ENCODE results near the gene HSP90AA1. TPM values are rescaled to one million over a fixed set of nuclear protein-coding genes. Genes with fewer than 3 reads are reported as not detected.
"Not testable (repeated sequence)": the region's sequence is repeated elsewhere in the genome, so short reads cannot be mapped to it uniquely, and the experiment has no call there.

The HSP90AA1 gene
- total RNA-seq, 2 experiments from 2014 or later = 372 to 398 TPM

DNA sequence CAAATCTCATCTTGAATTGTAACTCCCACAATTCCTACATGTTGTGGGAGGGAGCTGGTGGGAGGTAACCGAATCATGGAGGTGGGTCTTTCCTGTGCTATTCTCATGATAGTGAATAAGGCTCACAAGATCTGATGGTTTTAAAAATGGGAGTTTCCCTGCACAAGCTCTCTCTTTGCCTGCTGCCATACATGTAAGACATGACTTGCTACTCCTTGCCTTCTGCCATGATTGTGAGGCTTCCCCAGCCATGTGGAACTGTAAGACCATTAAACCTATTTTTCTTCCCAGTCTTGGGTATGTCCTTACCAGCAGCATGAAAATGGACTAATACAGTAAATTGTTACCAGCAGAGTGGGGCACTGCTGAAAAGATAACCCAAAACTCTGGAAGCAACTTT lies 22.5 kb upstream of the HSP90AA1 start:
- POLR2A ChIA-PET; H3K4me1 Mint-ChIP-seq; H3K27me3 Mint-ChIP-seq; H3K36me3 Mint-ChIP-seq; H3K27ac Mint-ChIP-seq; H3K4me3 Mint-ChIP-seq; DNase-seq; ATAC-seq (ENCODE audit: low read depth): not testable (repeated sequence)
- H3K9me3 Mint-ChIP-seq = peaks cover 11% of the 10 kb centered on the region

- Mint-ChIP-seq H3K4me3 (no peak overlapping the region), H3K27me3 (peaks cover 11% of the 10 kb centered on the region), H3K36me3 (peaks cover 4% of the 10 kb centered on the region), H3K4me1 (no peaks in the 10 kb centered on the region), H3K27ac (no peak overlapping the region), H3K9me3 (peaks cover 6% of the 10 kb centered on the region)
- ATAC-seq (ENCODE audit: low read depth) = no peak
- POLR2A ChIA-PET = no interaction called here
- DNase-seq = no peak
Observed at GRCh38 chr14:102105369-102105768, 18.5 kb upstream of the HSP90AA1 start.

- POLR2A ChIA-PET = no interaction called here
- H3K27ac Mint-ChIP-seq = no peak overlapping the region
- H3K27me3 Mint-ChIP-seq = peaks cover 11% of the 10 kb centered on the region
- ATAC-seq (ENCODE audit: low read depth) (no peak), DNase-seq (no peak)
- no peak overlapping the region for H3K4me3 Mint-ChIP-seq
- H3K36me3 Mint-ChIP-seq = no peaks in the 10 kb centered on the region
- H3K9me3 Mint-ChIP-seq = no peaks in the 10 kb centered on the region
- H3K4me1 Mint-ChIP-seq = no peaks in the 10 kb centered on the region
Observed at GRCh38 chr14:102103062-102103695, 16.3 kb upstream of the HSP90AA1 start.

- Mint-ChIP-seq H3K27ac (no peak overlapping the region), H3K27me3 (peaks cover 2% of the 10 kb centered on the region)
- POLR2A ChIA-PET = interaction anchor here (0.7 kb wide), 1 partner anchor 295 kb away, joined by 3 read pairs; no protein-coding TSS in a partner anchor
Observed at GRCh38 chr14:102097441-102098135, 10.7 kb upstream of the HSP90AA1 start.

DNA sequence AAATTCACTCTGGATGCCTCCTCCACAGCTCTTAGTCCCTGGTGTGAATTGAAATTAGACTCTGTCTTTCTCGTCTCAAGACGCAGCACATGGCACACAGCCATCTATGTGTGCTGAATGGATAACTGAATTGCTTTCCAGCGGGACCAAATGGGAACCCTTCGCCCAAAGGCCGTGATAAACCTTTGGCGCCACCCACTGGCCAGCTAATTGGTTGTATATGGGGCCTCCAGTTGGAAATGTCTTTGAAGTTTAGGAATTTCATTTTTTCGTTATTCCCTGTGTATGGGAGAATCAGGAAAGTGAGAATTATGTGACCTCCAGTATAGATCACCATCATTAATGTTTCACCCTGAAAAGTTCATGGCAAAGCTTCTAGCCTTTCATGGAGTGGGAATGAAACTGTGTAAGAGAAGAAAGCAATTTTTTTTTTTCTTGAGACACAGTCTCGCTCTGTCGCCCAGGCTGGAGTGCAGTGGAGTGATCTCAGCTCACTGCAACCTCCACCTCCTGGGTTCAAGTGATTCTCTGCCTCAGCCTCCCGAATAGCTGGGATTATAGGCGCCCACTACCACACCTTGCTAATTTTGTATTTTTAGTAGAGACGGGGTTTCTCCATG lies 9.8 kb upstream of the HSP90AA1 start:
- peak; percentile 61 for ATAC-seq (ENCODE audit: low read depth)
- POLR2A ChIA-PET = interaction anchor here (0.6 kb wide), 1 partner anchor 216 kb away, joined by 7 read pairs; no protein-coding TSS in a partner anchor
- Mint-ChIP-seq H3K27me3 (peaks cover 2% of the 10 kb centered on the region), H3K27ac (no peak overlapping the region), H3K9me3 (no peaks in the 10 kb centered on the region), H3K36me3 (no peaks in the 10 kb centered on the region), H3K4me3 (no peak overlapping the region), H3K4me1 (peaks cover 6% of the 10 kb centered on the region)
- DNase-seq = peak; percentile 75

More at GRCh38 chr14:102097441-102098135, 10.7 kb upstream of the HSP90AA1 start:
- Mint-ChIP-seq H3K4me1 (peaks cover 6% of the 10 kb centered on the region), H3K9me3 (no peaks in the 10 kb centered on the region), H3K36me3 (no peaks in the 10 kb centered on the region), H3K4me3 (no peak overlapping the region)
- no peak for ATAC-seq (ENCODE audit: low read depth)
- no peak for DNase-seq

GRCh38 chr14:102095871-102096568 lies 9.2 kb upstream of the HSP90AA1 start:
- no peak for ATAC-seq (ENCODE audit: low read depth)
- POLR2A ChIA-PET = interaction anchor here (0.6 kb wide), 1 partner anchor 217 kb away, joined by 7 read pairs; no protein-coding TSS in a partner anchor
- Mint-ChIP-seq H3K36me3 (no peaks in the 10 kb centered on the region), H3K9me3 (no peaks in the 10 kb centered on the region), H3K4me1 (peaks cover 6% of the 10 kb centered on the region), H3K4me3 (no peak overlapping the region), H3K27ac (no peak overlapping the region), H3K27me3 (peaks cover 2% of the 10 kb centered on the region)
- no peak for DNase-seq

GRCh38 chr14:102095231-102095870 lies 8.5 kb upstream of the HSP90AA1 start:
- Mint-ChIP-seq H3K4me1 (peaks cover 6% of the 10 kb centered on the region), H3K27me3 (no peaks in the 10 kb centered on the region), H3K4me3 (no peak overlapping the region), H3K27ac (no peak overlapping the region), H3K36me3 (no peaks in the 10 kb centered on the region), H3K9me3 (no peaks in the 10 kb centered on the region)
- ATAC-seq (ENCODE audit: low read depth) (no peak), DNase-seq (no peak)
- POLR2A ChIA-PET = no interaction called here

DNA sequence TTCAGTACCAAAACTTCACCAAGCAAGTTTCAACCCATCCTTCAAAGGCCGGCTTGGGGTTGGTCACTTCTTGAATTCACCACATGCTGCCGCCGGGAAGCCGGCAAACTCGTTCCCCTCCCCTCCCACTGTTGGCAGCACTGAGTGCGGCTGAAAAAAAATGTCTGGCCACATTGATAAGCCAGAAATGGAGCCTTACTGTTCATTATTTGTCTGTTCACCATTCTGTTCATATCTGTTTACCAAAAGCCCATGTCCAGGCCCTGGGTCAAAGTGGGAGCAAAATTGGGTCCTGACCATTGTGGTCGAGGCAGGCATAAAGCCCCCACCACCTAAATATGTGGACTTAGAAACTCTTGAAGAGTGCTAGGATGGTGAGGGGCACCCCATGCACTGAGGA lies 7.3 kb upstream of the HSP90AA1 start:
- Mint-ChIP-seq H3K9me3 (no peaks in the 10 kb centered on the region), H3K4me1 (peaks cover 17% of the 10 kb centered on the region), H3K27me3 (no peaks in the 10 kb centered on the region), H3K27ac (no peak overlapping the region), H3K36me3 (no peaks in the 10 kb centered on the region), H3K4me3 (no peak overlapping the region)
- no peak for DNase-seq
- ATAC-seq (ENCODE audit: low read depth) = no peak
- POLR2A ChIA-PET = no interaction called here

GRCh38 chr14:102092806-102093205 lies 6.0 kb upstream of the HSP90AA1 start:
- DNase-seq (no peak), ATAC-seq (ENCODE audit: low read depth) (no peak)
- POLR2A ChIA-PET = no interaction called here
- Mint-ChIP-seq H3K4me1 (peaks cover 26% of the 10 kb centered on the region), H3K9me3 (no peaks in the 10 kb centered on the region), H3K4me3 (no peak overlapping the region), H3K27me3 (no peaks in the 10 kb centered on the region), H3K36me3 (no peaks in the 10 kb centered on the region), H3K27ac (no peak overlapping the region)

DNA sequence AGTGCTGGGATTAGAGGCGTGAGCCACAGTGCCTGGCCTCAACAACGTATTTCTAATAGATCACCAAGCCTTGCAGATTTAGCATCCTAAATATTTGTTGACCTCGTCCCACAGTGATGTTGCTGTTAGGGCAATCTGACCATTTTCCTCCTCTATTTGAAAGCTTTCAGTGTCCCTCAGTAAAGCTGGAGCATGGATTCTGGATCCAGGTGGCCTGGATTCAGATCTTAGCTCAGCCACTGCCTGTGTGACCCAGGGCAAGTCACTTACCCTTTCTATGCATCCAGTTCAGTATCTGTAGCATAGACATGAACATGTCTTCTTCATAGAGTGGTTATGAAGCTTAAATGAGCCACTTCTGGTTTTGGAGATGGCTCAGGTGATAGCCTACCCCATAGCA lies 3.9 kb upstream of the HSP90AA1 start:
- peaks cover 6% of the 10 kb centered on the region for H3K36me3 Mint-ChIP-seq
- peaks cover 26% of the 10 kb centered on the region for H3K4me1 Mint-ChIP-seq
- POLR2A ChIA-PET = interaction anchor here (1.2 kb wide), 1 partner anchor 215 kb away, joined by 3 read pairs; the partner anchor contains the start of gene MOK
- no peaks in the 10 kb centered on the region for H3K27me3 Mint-ChIP-seq
- no peak overlapping the region for H3K4me3 Mint-ChIP-seq
- no peak overlapping the region for H3K27ac Mint-ChIP-seq
- DNase-seq (no peak), ATAC-seq (ENCODE audit: low read depth) (no peak)
- no peaks in the 10 kb centered on the region for H3K9me3 Mint-ChIP-seq

DNA sequence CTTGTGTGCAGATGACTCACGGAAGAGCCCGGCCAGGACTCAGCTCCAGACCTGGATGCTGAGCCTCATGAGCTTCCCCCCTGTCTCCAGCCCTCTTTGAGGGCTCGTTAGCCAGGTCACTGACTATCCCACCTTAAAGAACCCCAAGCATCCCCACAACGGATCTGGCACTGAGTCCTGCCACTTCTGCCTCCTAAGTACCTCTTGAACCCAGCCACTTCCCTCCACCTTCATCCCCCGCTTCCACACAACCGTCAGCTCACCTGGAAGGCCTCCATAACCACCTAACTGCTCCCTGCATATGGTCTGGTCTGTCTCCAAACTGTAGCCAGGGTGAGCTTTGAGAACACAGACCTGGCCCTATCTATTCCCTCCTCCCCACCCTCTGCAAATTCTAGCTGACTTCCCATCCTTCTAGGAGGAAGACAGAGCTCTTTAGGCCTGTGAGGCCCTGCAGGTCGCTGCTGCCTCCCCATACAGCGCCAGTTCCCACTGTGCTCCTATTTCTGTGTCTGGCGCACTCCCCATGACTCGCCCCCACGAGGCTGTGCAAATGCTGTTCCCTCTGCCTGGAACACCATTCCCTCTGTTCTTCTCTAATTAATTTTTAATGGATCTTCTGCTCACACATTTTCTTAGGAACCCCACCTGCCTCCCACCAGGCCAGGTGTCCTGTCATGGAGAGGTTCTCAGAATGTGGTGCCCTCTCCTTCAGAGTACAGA lies 2.9 kb upstream of the HSP90AA1 start:
- no peaks in the 10 kb centered on the region for H3K9me3 Mint-ChIP-seq
- H3K27ac Mint-ChIP-seq = peak overlapping the region; percentile 97
- H3K4me1 Mint-ChIP-seq = peaks cover 33% of the 10 kb centered on the region
- POLR2A ChIA-PET = interaction anchor here (0.6 kb wide), 1 partner anchor 250 kb away, joined by 5 read pairs; no protein-coding TSS in a partner anchor
- H3K27me3 Mint-ChIP-seq = no peaks in the 10 kb centered on the region
- peaks cover 15% of the 10 kb centered on the region for H3K36me3 Mint-ChIP-seq
- DNase-seq (no peak), ATAC-seq (ENCODE audit: low read depth) (no peak)
- H3K4me3 Mint-ChIP-seq = peak overlapping the region; percentile 94

- Mint-ChIP-seq H3K27ac (peak overlapping the region; percentile 97), H3K36me3 (peaks cover 31% of the 10 kb centered on the region)
Observed at GRCh38 chr14:102088012-102088792, 1.4 kb upstream of the HSP90AA1 start.

More at GRCh38 chr14:102088012-102088792, 1.4 kb upstream of the HSP90AA1 start:
- peak; percentile 70 for DNase-seq
- Mint-ChIP-seq H3K27me3 (no peaks in the 10 kb centered on the region), H3K9me3 (no peaks in the 10 kb centered on the region), H3K4me1 (peaks cover 49% of the 10 kb centered on the region), H3K4me3 (peak overlapping the region; percentile 94)
- POLR2A ChIA-PET = interaction anchor here (0.7 to 1.7 kb wide), 6 partner anchors 30 to 272 kb away, joined by 5 to 11 read pairs (median 5); partner anchors contain the start of genes DYNC1H1 and WDR20
- ATAC-seq (ENCODE audit: low read depth) = peak; percentile 7

Data from activated naive CD8-positive, alpha-beta T cell treated with anti-CD3 and anti-CD28 coated beads, Interleukin-2, amount 10 ng/mL, durations not matched to agents 7 days and 5 days (primary cell).